ENCODE data around the gene CAPN10.

CAPN10 gene

GRCh38 chr2:240591784-240592183 is 5.2 kb downstream of the CAPN10 start:
- no peak for DNase-seq

- no peak for DNase-seq
These were observed 6.6 kb downstream of the CAPN10 start for GRCh38 chr2:240593026-240593702.

DNA sequence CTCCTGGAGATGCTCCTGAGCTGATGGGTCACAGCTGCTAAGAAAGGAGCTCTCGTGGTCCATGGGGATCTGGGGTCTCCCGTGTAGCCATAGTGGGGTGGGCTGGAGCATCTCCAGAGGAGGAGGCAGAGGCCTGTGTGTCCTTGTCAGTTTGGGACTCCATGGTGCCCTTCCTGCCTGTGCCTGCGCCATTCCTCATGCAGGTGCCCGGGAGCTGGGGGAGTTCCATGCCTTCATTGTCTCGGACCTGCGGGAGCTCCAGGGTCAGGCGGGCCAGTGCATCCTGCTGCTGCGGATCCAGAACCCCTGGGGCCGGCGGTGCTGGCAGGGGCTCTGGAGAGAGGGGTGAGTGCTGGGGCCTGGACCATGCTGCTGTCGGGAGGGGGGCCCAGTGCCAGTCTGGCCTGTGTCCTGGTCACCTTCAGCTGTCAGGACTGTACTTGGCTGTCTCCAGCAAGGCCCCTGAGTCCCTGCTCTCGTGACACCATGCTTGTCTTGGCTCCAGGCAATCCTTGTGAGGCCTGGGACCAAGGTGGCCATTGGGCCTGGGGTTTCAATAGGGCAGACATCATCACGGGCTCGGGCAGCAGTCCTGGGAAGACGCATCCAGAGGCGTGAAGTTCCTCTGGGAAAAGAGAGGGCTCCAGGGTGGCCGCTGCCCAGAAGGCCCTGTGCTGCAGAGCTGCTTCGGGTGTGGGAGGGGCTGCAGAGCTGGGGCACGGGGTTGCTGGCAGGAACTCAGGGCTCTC is 7.3 kb downstream of the CAPN10 start:
- DNase-seq: no peak

- no peak for DNase-seq
These were observed 8.2 kb downstream of the CAPN10 start for GRCh38 chr2:240594511-240595380.

GRCh38 chr2:240595381-240596079 is 9.0 kb downstream of the CAPN10 start:
- DNase-seq: peak; percentile 1

DNA sequence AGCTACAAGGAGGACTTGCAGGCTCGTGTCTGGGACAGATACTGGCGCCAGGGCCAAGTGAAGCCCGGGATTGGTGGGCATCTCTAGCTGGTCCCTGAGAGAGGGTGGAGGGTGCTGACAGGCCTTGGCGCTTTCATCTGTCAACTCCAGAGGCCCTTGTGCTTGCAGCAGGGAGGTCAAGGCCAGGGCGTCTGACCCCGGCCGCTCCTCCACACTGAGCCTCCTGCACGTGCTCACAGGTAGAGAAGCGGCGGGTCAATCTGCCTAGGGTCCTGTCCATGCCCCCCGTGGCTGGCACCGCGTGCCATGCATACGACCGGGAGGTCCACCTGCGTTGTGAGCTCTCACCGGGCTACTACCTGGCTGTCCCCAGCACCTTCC is 9.5 kb downstream of the CAPN10 start:
- no peak for DNase-seq

- DNase-seq: no peak
These were observed 10.0 kb downstream of the CAPN10 start for GRCh38 chr2:240596491-240596931.

DNA sequence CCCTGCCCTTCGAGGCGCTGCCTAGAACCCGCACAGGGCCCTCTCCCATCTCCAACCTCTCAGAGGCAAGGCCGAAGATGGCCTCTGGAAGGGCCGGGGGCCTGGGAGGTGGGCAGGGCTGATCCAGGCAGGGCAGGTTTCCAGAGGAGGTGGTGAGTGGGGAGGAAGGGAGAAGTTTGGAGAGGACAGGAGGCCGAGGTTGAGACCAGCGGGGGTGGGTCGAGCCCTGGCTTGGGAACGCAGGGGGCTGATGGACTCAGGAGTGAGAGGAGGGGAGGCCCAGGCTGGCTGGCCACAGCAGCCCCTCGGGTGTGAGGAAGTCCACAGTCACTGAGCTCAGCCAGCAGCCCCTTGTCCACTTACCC is 10.5 kb downstream of the CAPN10 start:
- no peak for DNase-seq

DNA sequence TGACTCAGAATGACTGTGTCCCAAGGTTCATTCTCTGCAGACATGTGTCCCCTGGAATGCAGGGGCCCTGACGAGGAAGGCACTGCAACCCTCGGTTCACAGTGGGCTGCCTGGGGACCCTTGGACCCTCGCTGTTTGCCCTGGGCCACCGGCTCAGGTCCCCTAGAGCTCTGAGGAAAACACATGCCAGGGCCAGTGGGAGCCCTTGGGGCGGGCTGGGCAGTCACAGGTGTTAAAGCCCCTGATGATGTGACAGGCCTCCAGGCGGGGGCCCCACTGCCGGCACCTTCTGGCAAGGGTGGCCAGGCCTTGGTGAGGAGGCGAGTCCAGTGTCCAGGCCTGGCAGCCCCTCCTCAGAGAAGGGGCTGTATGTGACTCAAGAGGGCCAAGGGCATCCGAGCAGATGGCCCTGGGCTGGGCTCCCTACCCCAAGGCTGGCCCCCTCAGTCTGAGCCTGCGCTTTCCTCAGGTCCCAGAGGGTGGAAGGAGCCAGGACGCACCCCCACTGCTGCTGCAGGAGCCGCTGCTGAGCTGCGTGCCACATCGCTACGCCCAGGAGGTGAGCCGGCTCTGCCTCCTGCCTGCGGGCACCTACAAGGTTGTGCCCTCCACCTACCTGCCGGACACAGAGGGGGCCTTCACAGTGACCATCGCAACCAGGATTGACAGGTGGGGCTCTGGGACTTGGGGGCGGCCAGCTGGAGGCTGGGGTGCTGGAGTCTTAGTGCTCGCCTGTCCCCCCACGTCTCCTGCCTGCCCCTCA is 11.1 kb downstream of the CAPN10 start:
- no peak for DNase-seq

DNA sequence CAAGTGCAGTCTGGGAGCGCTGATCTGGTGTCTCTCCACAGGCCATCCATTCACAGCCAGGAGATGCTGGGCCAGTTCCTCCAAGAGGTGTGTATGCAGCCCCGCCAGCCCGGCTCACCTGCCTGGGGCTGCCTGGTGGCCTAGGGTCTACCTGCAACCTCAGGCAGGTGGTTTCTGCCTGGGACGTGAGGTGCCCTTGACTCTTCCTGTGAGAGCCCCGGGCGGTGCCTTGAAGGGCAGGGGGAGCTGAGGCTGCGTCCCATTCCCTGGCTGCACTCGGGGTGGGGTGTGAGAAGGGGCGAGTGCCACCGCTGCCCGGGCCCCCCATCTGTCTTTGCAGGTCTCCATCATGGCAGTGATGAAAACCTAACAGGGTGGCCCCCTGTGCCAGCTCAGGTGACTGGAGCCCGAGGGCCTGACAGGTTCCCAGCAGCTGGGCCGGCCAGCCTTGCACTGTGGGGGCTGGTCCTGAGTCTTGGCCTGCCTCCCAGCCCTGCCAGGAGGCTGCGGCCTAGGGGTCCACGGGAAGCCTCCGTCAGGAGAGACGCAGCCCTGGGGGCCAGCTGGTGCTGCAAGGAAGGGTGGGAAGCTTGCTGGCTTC is 11.9 kb downstream of the CAPN10 start:
- DNase-seq: no peak

- DNase-seq: no peak
These were observed 12.6 kb downstream of the CAPN10 start for GRCh38 chr2:240599141-240599583.

- no peak for DNase-seq
These were observed 14.0 kb downstream of the CAPN10 start for GRCh38 chr2:240600451-240600961.

GRCh38 chr2:240601061-240601830 is 14.7 kb downstream of the CAPN10 start:
- no peak for DNase-seq

DNA sequence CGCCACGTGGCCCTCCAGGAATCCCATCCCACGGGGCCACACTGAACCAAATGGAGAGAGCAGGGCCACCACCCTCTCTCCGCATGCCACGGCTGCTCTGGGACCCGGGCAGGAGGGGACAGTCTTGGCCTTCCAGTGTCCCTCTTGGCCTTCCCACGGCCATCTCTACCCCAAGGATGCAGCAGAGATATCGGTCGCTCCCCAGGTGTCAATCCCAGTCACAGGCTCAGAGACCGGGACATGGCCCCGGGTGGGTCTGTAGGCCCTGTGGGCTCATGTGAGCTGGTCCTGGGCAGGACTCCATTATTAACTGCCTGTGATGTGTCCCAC is 15.3 kb downstream of the CAPN10 start:
- DNase-seq: no peak

- no peak for DNase-seq
These were observed 15.9 kb downstream of the CAPN10 start for GRCh38 chr2:240602266-240603050.

GRCh38 chr2:240603081-240603835 is 16.7 kb downstream of the CAPN10 start:
- DNase-seq: no peak

- no peak for DNase-seq
These were observed 17.3 kb downstream of the CAPN10 start for GRCh38 chr2:240603846-240604245.

GRCh38 chr2:240604291-240604938 is 17.9 kb downstream of the CAPN10 start:
- no peak for DNase-seq

Data from NCI-H2171 treated with DMSO at 0.1 percent for 48 hours (cell line).